SK-N-MC (cell line): ENCODE results near the gene TERT.
"Not testable (repeated sequence)": the region's sequence is repeated elsewhere in the genome, so short reads cannot be mapped to it uniquely, and the experiment has no call there.

Source experiments
- DNase-seq: peaks from one replicate; pipeline ENCODE4 v3.0.0-alpha.2; 2011; ENCODE audit warnings: low read depth, low spot score
- H3K27ac ChIP-seq: fragments of 200-600 bp; sonication (generic); 2 replicates; pipeline ENCODE4 v1.5.1; 2016; ENCODE audit warnings: mixed run types
- H3K36me3 ChIP-seq: fragments of 200-600 bp; sonication (generic); 2 replicates; pipeline ENCODE4 v1.6.1; 2017; ENCODE audit warnings: antibody characterized with exemption, low read length, mixed read lengths; ENCODE audit not compliant: insufficient read depth
- H3K4me3 ChIP-seq: fragments of 200-600 bp; sonication (generic); 2 replicates; pipeline ENCODE4 v1.5.1; 2016
- H3K9ac ChIP-seq: fragments of 200-600 bp; sonication (generic); 2 replicates; pipeline ENCODE4 v1.8.0; 2017; ENCODE audit warnings: mixed run types, mixed read lengths; ENCODE audit not compliant: insufficient read length
- H3K9me3 ChIP-seq: fragments of 200-600 bp; sonication (generic); 2 replicates; pipeline ENCODE4 v1.6.1; 2017; ENCODE audit warnings: low read depth, mild to moderate bottlenecking, antibody characterized with exemption, low read length, moderate library complexity, mixed read lengths
- EZH2 ChIP-seq: fragments of 200-600 bp; sonication (generic); IDR thresholded peaks from one replicate; pipeline ENCODE4 v1.6.1; 2017; ENCODE audit warnings: antibody characterized with exemption
- FOXP2 ChIP-seq: optimal IDR thresholded peaks from 2 replicates; pipeline ENCODE3; 2011; ENCODE audit warnings: mild to moderate bottlenecking, moderate library complexity; ENCODE audit not compliant: insufficient read depth; ENCODE audit errors: extremely low read length, control extremely low read depth
- POLR2AphosphoS5 ChIP-seq: IDR thresholded peaks from 2 replicates; pipeline ENCODE4 v1.6.1; 2012; ENCODE audit warnings: mild to moderate bottlenecking, low read depth, low read length, borderline replicate concordance

Gene TERT

GRCh38 chr5:1231354-1231905 is 63.4 kb downstream of the TERT start:
- Histone ChIP-seq H3K9me3 (no peaks in the 10 kb centered on the region), H3K9ac (peak overlapping the region; percentile 57), H3K36me3 (no peaks in the 10 kb centered on the region), H3K27ac (peak overlapping the region; percentile 78), H3K4me3 (peak overlapping the region; percentile 47)
- DNase-seq: peak; percentile 80
- TF ChIP-seq POLR2AphosphoS5 (peak; percentile 67), FOXP2 (no peak)

DNA sequence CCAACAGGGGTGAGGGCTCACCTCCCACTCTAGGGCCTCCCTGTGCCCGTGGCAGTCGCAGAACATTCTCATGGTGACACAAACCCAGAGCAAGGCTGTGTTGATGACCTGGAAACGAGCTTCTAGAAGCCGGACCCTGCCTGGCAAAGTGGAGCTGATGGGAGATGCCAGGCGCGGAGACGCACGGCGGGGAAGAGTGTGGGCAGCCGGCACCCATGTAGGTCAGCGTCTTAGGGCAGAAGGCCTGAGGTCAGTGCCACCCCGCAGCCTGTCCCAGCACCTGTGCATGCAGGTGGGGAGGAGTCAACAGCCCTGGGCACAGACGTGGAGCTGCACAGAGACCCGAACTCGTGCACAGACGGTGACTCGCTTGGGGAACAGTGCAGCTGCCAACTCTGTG is 64.3 kb downstream of the TERT start:
- Histone ChIP-seq H3K9me3 (no peaks in the 10 kb centered on the region), H3K9ac (no peak overlapping the region), H3K4me3 (no peak overlapping the region), H3K27ac (no peak overlapping the region), H3K36me3 (no peaks in the 10 kb centered on the region)
- no peak for TF ChIP-seq POLR2AphosphoS5
- TF ChIP-seq FOXP2: no peak
- TF ChIP-seq EZH2: no peak
- DNase-seq: no peak

GRCh38 chr5:1229822-1230221 is 65.0 kb downstream of the TERT start:
- TF ChIP-seq FOXP2: no peak
- no peak for TF ChIP-seq POLR2AphosphoS5
- no peak for TF ChIP-seq EZH2

GRCh38 chr5:1229023-1229422 is 65.8 kb downstream of the TERT start:
- DNase-seq, H3K9ac ChIP-seq, H3K9me3 ChIP-seq, H3K4me3 ChIP-seq, H3K36me3 ChIP-seq, H3K27ac ChIP-seq: not testable (repeated sequence)

More at GRCh38 chr5:1229822-1230221, 65.0 kb downstream of the TERT start:
- Histone ChIP-seq H3K9ac (no peak overlapping the region), H3K4me3 (no peak overlapping the region), H3K9me3 (no peaks in the 10 kb centered on the region), H3K27ac (no peak overlapping the region), H3K36me3 (no peaks in the 10 kb centered on the region)
- no peak for DNase-seq

DNA sequence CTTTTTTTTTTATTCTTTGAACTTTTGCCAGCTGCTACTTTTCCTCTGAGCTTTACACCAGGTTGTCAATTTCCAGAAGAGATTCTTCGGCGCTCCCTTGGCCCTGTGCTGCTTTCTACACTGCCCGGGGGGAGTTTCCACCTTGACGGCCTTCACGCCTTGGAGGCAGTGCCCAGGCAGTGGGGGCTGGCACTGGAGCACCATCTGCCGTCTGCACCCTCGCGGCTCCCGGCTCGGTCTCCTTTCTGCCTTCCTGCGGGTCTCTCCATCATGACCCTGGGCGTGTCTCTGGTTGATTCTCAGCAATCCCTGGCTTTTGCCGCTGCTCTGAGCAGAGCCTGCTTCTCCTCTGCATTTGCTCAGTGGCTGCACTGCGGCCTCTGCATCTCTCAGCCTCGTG is 66.7 kb downstream of the TERT start:
- H3K9ac ChIP-seq: no peak overlapping the region

GRCh38 chr5:1227667-1228066 is 67.2 kb downstream of the TERT start:
- Histone ChIP-seq H3K36me3 (no peaks in the 10 kb centered on the region), H3K27ac (no peak overlapping the region), H3K9me3 (no peaks in the 10 kb centered on the region), H3K4me3 (no peak overlapping the region), H3K9ac (no peak overlapping the region)
- TF ChIP-seq POLR2AphosphoS5: no peak
- no peak for TF ChIP-seq EZH2
- no peak for TF ChIP-seq FOXP2
- no peak for DNase-seq

More for the DNA sequence above, 66.7 kb downstream of the TERT start:
- no peak for DNase-seq
- Histone ChIP-seq H3K9me3 (no peaks in the 10 kb centered on the region), H3K27ac (no peak overlapping the region), H3K36me3 (no peaks in the 10 kb centered on the region), H3K4me3 (no peak overlapping the region)
- TF ChIP-seq FOXP2 (no peak), POLR2AphosphoS5 (no peak), EZH2 (no peak)

DNA sequence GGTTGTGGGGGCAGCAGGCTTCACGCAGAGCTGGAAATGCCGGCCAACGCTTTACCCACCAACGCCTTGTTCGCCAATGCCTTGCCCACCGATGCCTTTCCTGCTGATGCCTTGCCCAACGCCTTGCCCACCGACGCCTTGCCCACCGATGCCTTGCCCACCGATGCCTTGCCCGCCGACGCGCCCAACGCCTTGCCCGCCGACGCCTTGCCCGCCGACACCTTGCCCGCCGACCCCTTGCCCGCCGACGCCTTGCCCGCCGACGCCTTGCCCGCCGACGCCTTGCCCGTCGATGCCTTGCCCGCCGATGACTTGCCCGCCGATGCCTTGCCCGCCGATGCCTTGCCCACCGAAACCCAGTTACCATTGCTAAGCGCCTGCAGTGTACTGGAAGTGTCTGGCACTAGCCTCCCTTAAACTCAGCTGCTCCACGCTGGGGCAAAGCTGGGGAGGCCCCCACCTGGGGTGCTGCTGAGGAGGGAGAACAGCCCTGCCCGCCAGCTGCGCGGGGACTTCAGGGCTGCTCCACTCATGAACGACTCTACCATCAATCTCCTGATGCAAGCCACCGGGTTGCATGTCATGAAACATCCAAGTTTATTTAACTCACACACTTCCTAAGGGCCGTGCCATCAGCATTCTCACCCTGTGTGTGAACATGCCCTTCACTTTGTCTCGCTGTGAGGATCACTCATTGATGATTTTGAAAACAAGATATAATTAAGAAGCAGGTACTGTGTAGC is 67.9 kb downstream of the TERT start:
- no peak for DNase-seq
- Histone ChIP-seq H3K9ac (no peak overlapping the region), H3K4me3 (no peak overlapping the region), H3K36me3 (no peaks in the 10 kb centered on the region), H3K27ac (no peak overlapping the region), H3K9me3 (no peaks in the 10 kb centered on the region)
- TF ChIP-seq POLR2AphosphoS5: no peak
- no peak for TF ChIP-seq FOXP2
- TF ChIP-seq EZH2: no peak

GRCh38 chr5:1226231-1226630 is 68.6 kb downstream of the TERT start:
- Histone ChIP-seq H3K4me3 (no peak overlapping the region), H3K36me3 (no peaks in the 10 kb centered on the region), H3K27ac (no peak overlapping the region), H3K9ac (no peak overlapping the region), H3K9me3 (no peaks in the 10 kb centered on the region)
- DNase-seq: no peak
- TF ChIP-seq POLR2AphosphoS5 (no peak), EZH2 (no peak), FOXP2 (no peak)

- no peaks in the 10 kb centered on the region for H3K36me3 ChIP-seq
- H3K9ac ChIP-seq: no peak within 1 kb of the TSS
- no peaks in the 10 kb centered on the region for H3K9me3 ChIP-seq
- no peak for DNase-seq
- H3K27ac ChIP-seq: no peak within 1 kb of the TSS
- no peak within 1 kb of the TSS for H3K4me3 ChIP-seq
- TF ChIP-seq POLR2AphosphoS5 (no peak), EZH2 (no peak), FOXP2 (no peak)
Observed at GRCh38 chr5:1225081-1225480, 69.8 kb downstream of the TERT start, which contains the start of gene SLC6A18. SLC6A18 (plus strand) TSS chr5:1225381; CDS start chr5:1225478, 97 bp downstream.
